GM18951 (cell line): ENCODE data around the gene SYT6.
"Not testable (repeated sequence)": the region's sequence is repeated elsewhere in the genome, so short reads cannot be mapped to it uniquely, and the experiment has no call there.

ENCODE experiments used
- POLR2A ChIP-seq: IDR thresholded peaks from 4 replicates; pipeline ENCODE4 v1.6.1; 2011; ENCODE audit warnings: mild to moderate bottlenecking; ENCODE audit not compliant: insufficient read length, insufficient read depth; ENCODE audit errors: extremely low read depth
- in situ Hi-C: fragments of 300-500 bp; cut with MboI; formaldehyde crosslinking; loops from one replicate; pipeline ENCODE4 v1.12.0; 2022; ENCODE audit warnings: low sequenced_read_pairs, mixed read lengths, inconsistent platforms; ENCODE audit not compliant: unreplicated experiment

Gene SYT6

DNA sequence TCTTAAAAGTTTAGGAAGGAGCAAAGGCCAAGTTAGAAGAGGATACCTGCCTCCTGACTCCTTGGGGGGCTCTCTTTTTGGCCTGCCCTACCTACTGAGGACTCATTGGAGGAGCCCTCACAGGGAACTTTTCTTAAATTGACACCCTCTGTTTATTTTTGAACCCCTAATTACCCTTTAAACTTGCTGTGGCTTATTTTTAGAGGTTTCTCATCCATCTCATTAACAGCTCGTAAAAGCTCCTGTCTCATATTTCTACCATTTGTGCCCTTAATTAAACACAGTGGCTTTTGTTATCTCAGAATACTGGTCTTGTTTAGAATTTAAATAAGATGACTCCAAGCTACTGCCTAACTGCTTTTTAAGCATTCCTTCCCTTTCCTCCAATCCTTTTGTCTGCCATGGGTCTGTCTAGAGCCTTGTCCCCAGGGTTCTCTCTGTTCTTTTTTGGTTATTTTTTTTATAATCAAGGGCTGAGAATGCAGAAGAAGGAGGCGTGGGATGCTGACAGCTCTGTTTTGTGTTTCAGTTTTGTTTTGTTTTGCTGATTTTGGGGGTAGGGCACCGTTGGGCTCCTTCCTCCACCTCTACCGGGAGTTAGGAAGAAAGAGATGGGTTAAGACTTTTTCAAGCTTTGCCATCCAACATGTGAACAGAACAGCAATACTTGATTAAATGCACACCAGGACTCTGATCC, 78.0 kb downstream of the SYT6 start:
- in situ Hi-C loops, result no loop called here
- TF ChIP-seq POLR2A, result no peak

DNA sequence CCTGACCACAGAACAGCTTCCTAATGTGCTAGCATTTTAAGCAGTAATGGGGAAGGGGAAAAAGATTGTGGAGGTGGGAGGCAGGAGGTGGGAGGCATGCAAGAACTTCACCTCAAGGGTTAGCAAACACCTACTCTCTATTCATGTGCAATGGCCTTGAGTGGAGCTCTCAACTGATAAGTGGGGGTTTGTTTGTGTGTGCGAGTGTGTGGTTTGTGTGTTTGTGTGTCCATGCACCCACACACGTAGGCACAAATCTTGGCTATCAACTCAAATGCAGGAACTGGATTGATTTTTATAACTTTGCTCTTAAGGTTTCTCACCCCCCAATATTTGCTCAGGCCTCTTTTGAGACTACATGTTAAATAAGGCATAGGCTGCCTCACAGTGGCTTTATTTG, 78.6 kb downstream of the SYT6 start:
- no peak for TF ChIP-seq POLR2A
- in situ Hi-C loops, result no loop called here

DNA sequence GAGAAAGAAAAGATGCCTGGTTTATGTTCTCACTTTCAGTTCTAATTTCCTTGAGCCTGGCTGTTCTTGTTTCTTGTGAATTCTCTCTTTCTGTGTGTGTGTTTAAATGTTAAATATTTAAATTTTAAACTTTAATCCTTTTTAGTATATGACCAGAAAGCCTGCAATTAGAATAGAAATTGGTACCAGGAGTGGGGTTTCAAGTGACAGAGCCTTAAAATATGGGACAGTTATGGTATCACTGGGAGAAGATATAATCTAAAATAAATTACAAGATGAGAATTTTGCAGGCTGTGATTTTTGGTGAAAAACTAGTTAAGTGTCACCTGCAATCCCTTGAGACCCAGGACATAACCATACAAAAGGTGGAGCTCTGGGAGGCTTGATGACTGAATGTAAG, 81.4 kb downstream of the SYT6 start:
- no peak for TF ChIP-seq POLR2A
- in situ Hi-C loops, result no loop called here

DNA sequence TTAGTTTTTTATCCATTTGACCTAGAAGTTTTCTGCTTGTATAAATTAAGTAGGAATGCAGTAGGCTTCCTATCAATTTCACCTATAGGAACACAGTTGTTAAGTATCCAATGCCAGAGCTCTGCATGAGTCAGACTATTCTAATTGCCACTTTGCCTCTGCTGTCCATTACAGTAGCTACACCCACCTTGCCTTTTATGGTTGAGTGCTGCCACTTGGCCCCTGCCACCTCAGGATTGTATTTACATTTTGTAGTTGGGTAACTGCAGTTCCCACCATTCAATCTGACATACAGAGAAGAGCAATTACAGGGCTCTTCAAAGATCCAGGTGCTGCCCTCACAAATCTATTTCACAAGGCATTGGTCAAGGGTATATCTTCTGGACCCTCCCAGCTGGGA, 83.9 kb downstream of the SYT6 start:
- in situ Hi-C loops, result not testable (repeated sequence)

DNA sequence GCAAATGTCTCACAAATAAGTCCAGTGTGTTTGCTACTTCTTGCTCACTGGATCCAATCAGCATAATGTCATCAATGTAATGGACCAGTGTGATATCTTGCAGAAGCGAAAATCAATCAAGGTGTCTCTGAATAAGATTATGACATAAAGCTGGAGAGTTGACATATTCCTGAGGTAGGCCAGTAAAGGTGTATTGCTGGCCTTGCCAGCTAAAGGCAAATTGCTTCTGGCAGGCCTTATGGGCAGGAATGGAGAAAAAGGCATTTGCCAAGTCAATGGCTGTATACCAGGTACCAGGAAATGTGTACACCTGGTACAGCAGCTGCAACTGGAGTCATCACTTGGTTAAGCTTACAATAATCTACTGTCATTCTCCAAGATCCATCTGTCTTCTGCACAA, 85.0 kb downstream of the SYT6 start:
- in situ Hi-C loops, result not testable (repeated sequence)

DNA sequence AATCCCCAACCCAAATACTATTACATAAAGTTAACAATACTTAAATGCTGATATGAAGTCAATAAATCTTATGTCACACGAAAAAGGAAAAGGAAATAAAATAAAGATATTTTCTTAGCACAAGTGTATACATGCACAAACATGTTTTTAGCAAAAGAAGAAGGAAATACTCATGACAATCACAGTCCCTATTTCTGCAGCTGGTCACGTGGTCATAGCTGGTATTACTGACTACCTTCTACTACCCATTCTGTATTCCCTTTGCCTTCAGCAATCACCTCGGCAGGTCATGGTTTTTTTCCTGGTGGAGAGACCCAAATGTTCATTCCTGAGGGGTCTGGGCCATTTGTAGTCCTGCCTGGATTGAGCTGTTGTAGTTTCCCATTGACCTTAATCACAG, 88.0 kb downstream of the SYT6 start:
- in situ Hi-C loops, result not testable (repeated sequence)

DNA sequence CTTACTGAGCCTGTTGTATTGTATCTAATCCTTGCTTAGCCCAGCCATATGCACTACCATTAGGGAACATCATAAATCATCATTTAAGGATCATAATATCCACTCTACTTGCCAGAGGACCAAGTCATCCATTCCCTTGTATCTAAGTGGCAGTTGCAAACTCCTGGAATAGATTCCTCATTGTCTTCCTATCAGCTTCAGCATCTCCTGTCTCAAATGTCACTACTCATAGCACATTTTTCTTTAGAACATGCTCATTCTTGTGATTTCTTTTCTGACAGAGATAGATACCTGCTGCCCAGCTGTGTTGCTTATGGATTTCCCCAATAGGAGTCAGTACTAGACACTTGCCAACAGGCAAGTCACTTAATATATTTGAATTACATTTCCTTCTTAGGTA, 90.1 kb downstream of the SYT6 start:
- TF ChIP-seq POLR2A, result no peak
- in situ Hi-C loops, result no loop called here

DNA sequence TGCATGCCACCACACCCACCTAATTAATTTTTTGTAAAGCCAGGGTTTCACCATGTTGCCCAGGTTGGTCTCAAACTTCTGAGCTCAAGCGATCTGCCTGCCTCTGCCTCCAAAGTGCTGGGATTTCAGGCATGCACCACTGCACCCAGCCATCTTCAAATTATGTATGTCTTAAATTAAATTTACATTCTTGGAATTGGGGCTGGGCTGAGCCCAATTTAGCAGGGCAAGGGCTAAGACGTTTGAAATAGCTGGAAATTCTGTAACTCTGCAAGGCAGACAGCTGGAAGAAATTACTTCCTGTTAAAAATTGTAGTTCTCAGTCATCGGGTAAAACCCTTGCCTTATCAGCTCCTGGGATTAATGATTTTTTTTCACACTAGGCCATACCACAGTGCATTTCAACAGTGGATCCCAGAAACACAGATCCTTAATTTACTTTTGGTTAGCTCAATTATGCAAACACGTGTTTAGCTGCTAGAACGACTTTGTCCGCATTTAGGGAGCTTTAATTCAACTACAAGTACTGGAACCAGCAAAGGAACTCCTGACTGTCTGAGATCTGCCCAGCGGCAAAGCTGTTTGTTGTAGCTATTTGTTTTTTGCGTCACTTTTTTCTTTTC, 91.1 kb downstream of the SYT6 start:
- no peak for TF ChIP-seq POLR2A
- in situ Hi-C loops, result no loop called here

DNA sequence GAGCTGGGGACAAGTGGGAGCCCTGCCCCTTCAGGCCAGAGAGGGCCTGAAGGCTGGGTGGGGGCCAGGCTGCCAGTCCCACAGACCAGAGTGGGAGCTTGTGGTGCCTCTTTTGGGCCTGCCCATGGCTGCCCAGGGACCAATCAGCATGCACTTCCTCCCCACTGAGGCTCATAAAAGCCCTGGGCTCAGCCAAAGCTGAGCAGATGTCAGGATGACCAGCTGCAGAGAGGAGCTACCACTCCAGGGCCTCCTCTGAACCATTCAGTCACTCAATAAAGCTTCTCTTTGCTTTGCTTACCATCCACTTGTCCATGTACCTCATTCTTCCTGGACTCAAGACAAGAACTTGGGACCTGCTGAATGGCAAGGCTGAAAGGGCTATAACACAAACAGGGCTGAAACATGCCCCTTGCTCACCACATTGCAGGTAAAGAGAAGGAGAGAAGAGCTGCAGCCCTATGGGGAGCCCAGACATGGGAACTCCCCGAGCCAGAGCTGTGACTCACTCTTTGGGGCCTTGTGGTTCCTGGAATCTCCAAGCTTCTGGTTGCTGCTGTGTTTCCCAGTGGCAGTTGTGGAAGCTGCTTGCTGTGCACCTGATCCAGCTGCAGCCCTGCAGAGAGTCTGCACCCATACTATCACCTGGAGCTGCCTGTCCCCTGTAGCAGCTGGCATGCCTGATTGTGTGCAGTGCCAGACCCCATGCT, 92.4 kb downstream of the SYT6 start:
- in situ Hi-C loops, result no loop called here
- TF ChIP-seq POLR2A, result no peak

DNA sequence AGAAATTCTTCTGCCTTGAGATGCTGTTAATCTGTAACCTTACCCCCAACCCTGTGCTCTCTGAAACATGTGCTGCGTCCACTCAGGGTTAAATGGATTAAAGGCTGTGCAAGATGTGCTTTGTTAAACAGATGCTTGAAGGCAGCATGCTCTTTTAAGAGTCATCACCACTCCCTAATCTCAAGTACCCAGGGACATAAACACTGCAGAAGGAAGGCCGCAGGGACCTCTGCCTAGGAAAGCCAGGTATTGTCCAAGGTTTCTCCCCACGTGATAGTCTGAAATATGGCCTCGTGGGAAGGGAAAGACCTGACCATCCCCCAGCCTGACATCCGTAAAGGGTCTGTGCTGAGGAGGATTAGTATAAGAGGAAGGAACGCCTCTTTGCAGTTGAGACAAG, 95.4 kb downstream of the SYT6 start:
- in situ Hi-C loops, result not testable (repeated sequence)

DNA sequence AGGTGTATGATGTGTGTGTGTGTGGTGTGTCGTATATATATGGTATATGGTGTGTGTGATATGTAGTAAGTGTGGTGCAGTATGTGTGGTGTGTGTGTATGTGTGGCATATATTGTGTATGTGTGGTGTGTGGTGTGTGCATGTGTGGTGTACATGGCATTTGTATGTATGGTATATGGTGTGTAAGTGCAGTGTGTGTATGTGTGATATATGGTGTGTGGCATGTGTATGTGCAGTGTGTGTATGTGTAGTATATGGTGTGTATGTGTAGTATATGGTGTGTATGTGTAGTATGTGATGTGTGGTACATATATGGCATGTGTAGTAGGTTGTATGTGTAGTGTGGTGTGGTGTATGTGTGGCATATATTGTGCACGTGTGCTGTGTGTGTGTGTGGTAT, 99.5 kb downstream of the SYT6 start:
- no peak for TF ChIP-seq POLR2A
- in situ Hi-C loops, result no loop called here

DNA sequence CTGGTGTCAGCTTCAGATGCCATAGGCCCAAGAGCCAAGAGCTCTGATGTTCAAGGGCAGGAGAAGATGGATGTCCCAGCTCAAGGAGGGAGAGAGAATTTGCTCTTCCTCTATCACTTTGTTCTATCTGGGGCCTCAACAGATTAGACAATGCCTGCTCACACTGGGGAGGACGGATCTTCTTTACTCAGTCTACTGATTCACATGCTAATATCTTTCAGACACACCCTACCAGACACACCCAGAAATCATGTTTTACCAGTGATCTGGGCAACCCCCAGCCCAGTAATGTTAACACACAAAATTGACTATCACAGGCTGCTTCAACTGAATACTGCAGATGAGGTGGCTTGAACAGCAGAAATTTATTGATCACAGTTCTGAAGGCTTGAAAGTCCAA, 105.4 kb downstream of the SYT6 start:
- TF ChIP-seq POLR2A, result no peak
- in situ Hi-C loops, result no loop called here

DNA sequence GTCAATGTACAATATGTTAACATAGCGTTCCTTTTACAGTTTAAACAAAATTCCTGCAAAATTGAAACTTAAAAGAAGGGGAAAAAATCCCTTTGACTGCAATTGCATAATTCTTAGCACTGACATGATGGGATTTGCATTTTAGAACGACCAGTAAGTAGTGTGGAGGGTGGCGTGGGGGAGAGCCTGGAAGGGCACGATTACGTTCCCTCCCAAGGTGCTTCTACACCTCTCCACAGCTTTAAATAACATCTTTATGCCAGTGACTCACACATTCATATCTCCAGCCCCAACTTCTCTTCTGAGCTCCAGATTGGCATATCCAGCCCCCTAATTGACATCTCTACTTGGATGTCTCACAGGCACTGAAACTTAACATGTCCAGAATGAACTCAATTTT, 110.1 kb downstream of the SYT6 start:
- TF ChIP-seq POLR2A, result no peak
- in situ Hi-C loops, result no loop called here

DNA sequence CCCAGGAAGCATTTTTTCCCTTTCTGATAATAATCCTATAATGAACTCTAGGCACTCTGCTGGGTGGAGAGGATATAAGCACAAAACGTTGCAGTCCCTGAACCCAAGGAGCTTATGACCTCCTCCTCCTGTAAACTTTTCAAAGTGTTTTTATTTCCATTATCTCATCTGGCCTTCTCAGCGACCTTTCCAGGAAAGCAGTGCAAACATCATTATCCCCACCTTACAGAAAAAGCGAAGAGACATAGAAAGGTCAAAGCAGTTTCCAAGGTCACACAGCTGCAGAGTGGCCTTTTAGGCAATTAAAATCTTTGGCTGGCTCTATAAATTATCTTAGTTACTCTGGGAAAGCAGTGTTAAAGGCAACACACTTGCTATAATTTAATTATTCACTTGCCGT, 110.6 kb downstream of the SYT6 start:
- in situ Hi-C loops, result no loop called here
- TF ChIP-seq POLR2A, result no peak
